H1 (cell line): Measurements from ENCODE around the gene MECP2. TPM values are rescaled to one million over a fixed set of nuclear protein-coding genes. Genes with fewer than 3 reads are reported as not detected.

Experiments
- CTCF ChIA-PET: fragments of 300-600 bp; sonication (Branson Sonifier 250); formaldehyde crosslinking; loops from one replicate; lab custom pipeline; 2021; ENCODE audit not compliant: partially characterized antibody; lab: Charles Lee
- POLR2A ChIA-PET: fragments of 300-600 bp; sonication (Branson Sonifier 250); formaldehyde crosslinking; loops from one replicate; lab custom pipeline; 2021; ENCODE audit warnings: inconsistent platforms; ENCODE audit not compliant: partially characterized antibody; lab: Charles Lee
- DNase-seq, 2 experiments: peaks; one replicate each; pipeline versions ENCODE4 v3.0.0 to v3.0.0-alpha.2; 2010 to 2022; ENCODE audit warnings: low spot score in 2 of 2, low read depth in 1 of 2, mixed read lengths in 1 of 2
- FAIRE-seq: peaks from 2 replicates; lab custom pipeline; 2011; peaks lifted over from hg19 to GRCh38; lab: Jason Lieb, UNC
- H2AFZ ChIP-seq: 2 replicates; pipeline ENCODE4 v1.8.1; 2012; ENCODE audit warnings: low read length, inconsistent platforms
- H2AK5ac ChIP-seq: 2 replicates; pipeline ENCODE4 v1.6.1; 2013; ENCODE audit warnings: low read depth, low read length
- H2BK120ac ChIP-seq: replicated peaks from 2 replicates; pipeline ENCODE3; 2013; ENCODE audit warnings: low read depth, low read length, inconsistent platforms
- H2BK12ac ChIP-seq: 2 replicates; pipeline ENCODE4 v1.6.1; 2013; ENCODE audit warnings: low read depth, low read length
- H2BK15ac ChIP-seq: 2 replicates; pipeline ENCODE4 v1.6.1; 2013; ENCODE audit warnings: low read length
- H2BK20ac ChIP-seq: 2 replicates; pipeline ENCODE4 v1.6.1; 2013; ENCODE audit warnings: low read length
- H2BK5ac ChIP-seq: 2 replicates; pipeline ENCODE4 v1.6.1; 2013; ENCODE audit warnings: low read depth, low read length
- H3K14ac ChIP-seq: 2 replicates; pipeline ENCODE4 v1.6.1; 2013; ENCODE audit warnings: inconsistent platforms; ENCODE audit not compliant: insufficient read length
- H3K18ac ChIP-seq: 2 replicates; pipeline ENCODE4 v1.6.1; 2013; ENCODE audit warnings: low read length; ENCODE audit errors: extremely low read depth
- H3K23ac ChIP-seq: 2 replicates; pipeline ENCODE4 v1.6.1; 2013; ENCODE audit warnings: inconsistent platforms; ENCODE audit not compliant: insufficient read length
- H3K23me2 ChIP-seq: 2 replicates; pipeline ENCODE4 v1.6.1; 2013; ENCODE audit warnings: low read depth, low read length
- H3K27ac ChIP-seq: 2 replicates; pipeline ENCODE4 v1.6.1; 2011; ENCODE audit warnings: low read depth, low read length, inconsistent platforms
- H3K27me3 ChIP-seq, 4 experiments: replicated peaks in 1 of 4; 1 replicate in 1 of 4; 2 replicates in 3 of 4; pipeline versions ENCODE4 v1.6.1 to v1.8.1; 2011 to 2013; ENCODE audit warnings: low read length in 3 of 4, mild to moderate bottlenecking in 3 of 4, inconsistent platforms in 2 of 4, mixed read lengths in 2 of 4, moderate library complexity in 1 of 4; ENCODE audit not compliant: control insufficient read depth in 3 of 4, insufficient read depth in 3 of 4; ENCODE audit errors: extremely low read depth in 1 of 4
- H3K36me3 ChIP-seq, 4 experiments: 2 replicates each; pipeline versions ENCODE4 v1.6.1 to v1.8.1; 2011 to 2013; ENCODE audit warnings: mild to moderate bottlenecking in 4 of 4, low read length in 3 of 4, moderate library complexity in 2 of 4, control low read depth in 1 of 4, inconsistent platforms in 1 of 4; ENCODE audit not compliant: insufficient read depth in 4 of 4, control insufficient read depth in 2 of 4
- H3K4ac ChIP-seq: replicated peaks from 2 replicates; pipeline ENCODE3; 2013; ENCODE audit warnings: low read length, low read depth, mixed read lengths, inconsistent platforms; ENCODE audit not compliant: insufficient read length
- H3K4me1 ChIP-seq, 4 experiments: replicated peaks in 1 of 4; 1 replicate in 1 of 4; 2 replicates in 3 of 4; pipeline versions ENCODE4 v1.6.1 to v1.8.1; 2011 to 2013; ENCODE audit warnings: low read length in 3 of 4, inconsistent platforms in 2 of 4, mixed read lengths in 1 of 4; ENCODE audit not compliant: insufficient read depth in 4 of 4, control insufficient read depth in 3 of 4
- H3K4me2 ChIP-seq, 2 experiments: 2 replicates each; pipeline versions ENCODE4 v1.6.1 to v1.8.1; 2011 to 2013; ENCODE audit warnings: low read depth in 2 of 2, low read length in 2 of 2, control low read depth in 1 of 2, inconsistent platforms in 1 of 2, mild to moderate bottlenecking in 1 of 2; ENCODE audit not compliant: insufficient read depth in 1 of 2
- H3K4me3 ChIP-seq, 4 experiments: fragments of 200-600, 300-600 bp in 1 of 4; sonication (generic), shearing (Covaris generic), sonication (Bioruptor Twin) in 1 of 4; 2 replicates each; pipeline versions ENCODE4 v1.5.1 to v1.8.1; 2011 to 2016; ENCODE audit warnings: low read length in 4 of 4, low read depth in 3 of 4, control low read depth in 2 of 4, inconsistent platforms in 2 of 4, mild to moderate bottlenecking in 2 of 4, mixed read lengths in 1 of 4, moderate library complexity in 1 of 4; ENCODE audit not compliant: insufficient read depth in 2 of 4; ENCODE audit errors: extremely low read depth in 1 of 4
- H3K56ac ChIP-seq: replicated peaks from 2 replicates; pipeline ENCODE3; 2013; ENCODE audit warnings: low read depth, mild to moderate bottlenecking, mixed read lengths, low read length, inconsistent platforms; ENCODE audit not compliant: insufficient read length
- H3K79me1 ChIP-seq: 2 replicates; pipeline ENCODE4 v1.6.1; 2013; ENCODE audit warnings: low read depth, low read length, control low read depth
- H3K79me2 ChIP-seq, 2 experiments: 2 replicates each; pipeline versions ENCODE4 v1.6.1 to v1.8.1; 2012 to 2013; ENCODE audit warnings: low read length in 2 of 2, mild to moderate bottlenecking in 2 of 2, inconsistent platforms in 1 of 2; ENCODE audit not compliant: insufficient read depth in 2 of 2, control insufficient read depth in 1 of 2
- H3K9ac ChIP-seq, 4 experiments: replicated peaks in 1 of 4; 1 replicate in 1 of 4; 2 replicates in 3 of 4; pipeline versions ENCODE4 v1.6.1 to v1.8.1; 2011 to 2013; ENCODE audit warnings: low read depth in 3 of 4, low read length in 3 of 4, control low read depth in 2 of 4, mild to moderate bottlenecking in 2 of 4, moderate library complexity in 2 of 4, inconsistent platforms in 1 of 4; ENCODE audit errors: extremely low read depth in 1 of 4
- H3K9me3 ChIP-seq, 2 experiments: 2 replicates each; pipeline versions ENCODE4 v1.6.1 to v1.8.1; 2012 to 2013; ENCODE audit warnings: mild to moderate bottlenecking in 2 of 2, moderate library complexity in 2 of 2, control low read depth in 1 of 2, inconsistent platforms in 1 of 2, low read depth in 1 of 2, low read length in 1 of 2, mixed read lengths in 1 of 2; ENCODE audit not compliant: insufficient read depth in 2 of 2
- H4K20me1 ChIP-seq, 2 experiments: replicated peaks in 1 of 2; 2 replicates each; pipeline versions ENCODE3 to v1.8.1; 2011 to 2013; ENCODE audit warnings: inconsistent platforms in 2 of 2, low read length in 2 of 2, mild to moderate bottlenecking in 1 of 2; ENCODE audit not compliant: insufficient read depth in 2 of 2, control insufficient read depth in 1 of 2
- H4K5ac ChIP-seq: 2 replicates; pipeline ENCODE4 v1.6.1; 2013; ENCODE audit warnings: low read length, low read depth, mixed read lengths, inconsistent platforms; ENCODE audit not compliant: insufficient read length
- H4K8ac ChIP-seq: 2 replicates; pipeline ENCODE4 v1.8.0; 2013; ENCODE audit warnings: mild to moderate bottlenecking, moderate library complexity, low read length, inconsistent platforms; ENCODE audit not compliant: insufficient read depth; ENCODE audit errors: extremely low read depth
- H4K91ac ChIP-seq: replicated peaks from 2 replicates; pipeline ENCODE3; 2013; ENCODE audit warnings: low read length, mixed read lengths, inconsistent platforms; ENCODE audit not compliant: insufficient read length
- HDAC6 ChIP-seq: IDR thresholded peaks from one replicate; pipeline ENCODE4 v1.7.1; 2012; ENCODE audit warnings: low read depth, mild to moderate bottlenecking, inconsistent platforms, low read length, moderate library complexity
- WGBS, 2 experiments: shearing (Covaris generic) in 1 of 2; methylation state at CpG; one replicate each; pipeline versions ENCODE4 v1.1.6 to v1.1.7; 2013 to 2015; ENCODE audit warnings: low lambda C conversion rate in 2 of 2, mixed read lengths in 2 of 2, inconsistent platforms in 1 of 2, low coverage in 1 of 2, missing lambda C conversion rate in 1 of 2; ENCODE audit not compliant: insufficient replicate concordance in 2 of 2, insufficient coverage in 1 of 2, insufficient read length in 1 of 2; ENCODE audit errors: extremely low coverage in 1 of 2, missing lambda C conversion rate in 1 of 2; 5-methylcytosine and 5-hydroxymethylcytosine counted together
- polyA plus RNA-seq, 7 experiments: library from polyadenylated mRNA; depleted of rRNA in 3 of 7; stranded (reverse) in 5 of 7; unstranded in 2 of 7; fragments of >200 nt in 5 of 7; fragments of 200-250 nt in 2 of 7; gene quantifications; 1 replicate in 5 of 7; 2 replicates in 1 of 7; 4 replicates in 1 of 7; pipeline versions ENCODE4 v1.2.1 to v1.2.3, GENCODE V29; 2011 to 2013; ENCODE audit warnings: missing spikeins in 2 of 7, mixed read lengths in 2 of 7
- total RNA-seq: library from RNA; stranded (reverse); fragmentation: NEBNext Ultra II Directional; extraction: Animal tissue kit (Norgen Biotek cat#: 25700); gene quantifications from 2 replicates; pipeline ENCODE4 v1.2.1, GENCODE V29; 2021

The MECP2 gene
- total and polyA plus RNA-seq, 2 of the 8 experiments (the other 6 are each of a cell fraction or from before 2014, with no cell fraction given) = 5.0 to 32.4 TPM

GRCh38 chrX:154028502-154029184 lies 68.9 kb downstream of the MECP2 start:
- H2AFZ ChIP-seq = no peak overlapping the region
- no peak for FAIRE-seq
- no peak overlapping the region for H3K56ac ChIP-seq
- no peaks in the 10 kb centered on the region for H3K9me3 ChIP-seq
- ChIA-PET CTCF (interaction anchor here (1.8 to 4.2 kb wide), 4 partner anchors 9 to 23 kb away, joined by 7 to 29 read pairs (median 8); partner anchors contain the start of gene IRAK1), POLR2A (interaction anchor here (1.5 kb wide), 1 partner anchor 8 kb away, joined by 6 read pairs; no protein-coding TSS in a partner anchor)
- H4K5ac ChIP-seq = no peak overlapping the region
- no peak overlapping the region for H4K91ac ChIP-seq
- 93% methylated on average over 10 of the region's 13 CpGs; no CpG with 5 or more reads in 1 of the 2 experiments for WGBS, 2 experiments
- H3K23me2 ChIP-seq = no peaks in the 10 kb centered on the region
- no peak overlapping the region for H3K23ac ChIP-seq
- H2BK120ac ChIP-seq = no peak overlapping the region
- H4K20me1 ChIP-seq = no peaks in the 10 kb centered on the region
- no peak overlapping the region for H3K4ac ChIP-seq
- H2AK5ac ChIP-seq = no peak overlapping the region
- no peak overlapping the region for H2BK5ac ChIP-seq
- H3K27ac ChIP-seq = no peak overlapping the region
- H3K4me3 ChIP-seq = no peak overlapping the region
- no peak overlapping the region for H3K9ac ChIP-seq
- H3K14ac ChIP-seq = no peak overlapping the region
- no peak overlapping the region for H3K4me2 ChIP-seq
- peaks cover 3 to 20% (median 7%) of the 10 kb centered on the region in 4 experiments; a peak in 6 of 7 replicates for H3K4me1 ChIP-seq
- H2BK12ac ChIP-seq = no peak overlapping the region
- H2BK15ac ChIP-seq = no peak overlapping the region
- H3K36me3 ChIP-seq = peaks cover 0 to 16% (median 7%) of the 10 kb centered on the region in 4 experiments; a peak in 4 of 8 replicates
- H3K79me2 ChIP-seq = peaks cover 0 to 3% of the 10 kb centered on the region in 2 experiments; a peak in 2 of 4 replicates
- H3K79me1 ChIP-seq = no peaks in the 10 kb centered on the region; the same call in 1 of the 2 replicates
- H4K8ac ChIP-seq = no peak overlapping the region
- no peak for DNase-seq
- no peak overlapping the region for H3K18ac ChIP-seq
- no peak for TF ChIP-seq HDAC6
- no peaks in the 10 kb centered on the region for H3K27me3 ChIP-seq
- H2BK20ac ChIP-seq = no peak overlapping the region
